SK-N-SH (cell line): ENCODE measurements around the gene GNB1L. TPM values are rescaled to one million over a fixed set of nuclear protein-coding genes. Genes with fewer than 3 reads are reported as not detected.

Source experiments
- CTCF ChIA-PET: fragments of 300-600, 350-600 bp; formaldehyde crosslinking; extraction: SDS; loops from one replicate; lab custom pipeline; 2021; lab: Yijun Ruan, JAX
- POLR2A ChIA-PET: fragments of 350-600 bp; sonication (Branson Sonifier 250); formaldehyde crosslinking; extraction: SDS; loops from one replicate; lab custom pipeline; 2020; ENCODE audit warnings: antibody characterized with exemption, inconsistent platforms; lab: Yijun Ruan, JAX
- DNase-seq: peaks from one replicate; pipeline ENCODE4 v3.0.0; 2012
- H2AFZ ChIP-seq: fragments of 200-600 bp; sonication (generic); 2 replicates; pipeline ENCODE4 v1.8.1; 2016; ENCODE audit warnings: antibody characterized with exemption, mild to moderate bottlenecking, low read depth
- H3F3A ChIP-seq: fragments of 200-600 bp; sonication (generic); replicated peaks from 2 replicates; pipeline ENCODE3; 2016; ENCODE audit warnings: antibody characterized with exemption, mild to moderate bottlenecking; ENCODE audit not compliant: insufficient read depth
- H3K27ac ChIP-seq, 2 experiments: fragments of 200-500 bp in 1 of 2; fragments of 200-600 bp in 1 of 2; sonication (Bioruptor generic) in 1 of 2; sonication (generic), shearing (Covaris generic) in 1 of 2; 2 replicates each; pipeline versions ENCODE4 v1.5.1 to v1.6.1; 2014 to 2016; ENCODE audit warnings: low read depth in 2 of 2, inconsistent platforms in 1 of 2, low read length in 1 of 2, mild to moderate bottlenecking in 1 of 2, mixed read lengths in 1 of 2
- H3K27me3 ChIP-seq: fragments of 200-600 bp; sonication (generic), shearing (Covaris generic); 2 replicates; pipeline ENCODE4 v1.6.1; 2016; ENCODE audit warnings: mixed run types; ENCODE audit not compliant: insufficient read depth
- H3K36me3 ChIP-seq, 2 experiments: fragments of 200-500 bp in 1 of 2; fragments of 200-600 bp in 1 of 2; sonication (Bioruptor generic) in 1 of 2; sonication (generic) in 1 of 2; replicated peaks in 1 of 2; 2 replicates each; pipeline versions ENCODE3 to v1.5.1; 2014 to 2016; ENCODE audit warnings: low read length in 1 of 2, mild to moderate bottlenecking in 1 of 2; ENCODE audit not compliant: insufficient read depth in 2 of 2, control insufficient read depth in 1 of 2
- H3K4me1 ChIP-seq, 2 experiments: fragments of 200-500 bp in 1 of 2; fragments of 200-600 bp in 1 of 2; sonication (Bioruptor generic) in 1 of 2; sonication (generic), shearing (Covaris generic) in 1 of 2; 2 replicates each; pipeline versions ENCODE4 v1.5.1 to v1.6.1; 2014 to 2016; ENCODE audit warnings: low read depth in 1 of 2, low read length in 1 of 2, mixed run types in 1 of 2; ENCODE audit not compliant: insufficient read depth in 2 of 2, control insufficient read depth in 1 of 2
- H3K4me2 ChIP-seq: fragments of 200-600 bp; sonication (generic), shearing (Covaris generic); 2 replicates; pipeline ENCODE4 v1.6.1; 2017; ENCODE audit warnings: mixed run types
- H3K4me3 ChIP-seq, 2 experiments: fragments of 200-500 bp in 1 of 2; fragments of 200-600 bp in 1 of 2; sonication (Bioruptor generic) in 1 of 2; sonication (generic), shearing (Covaris generic) in 1 of 2; 2 replicates each; pipeline versions ENCODE4 v1.5.1 to v1.8.1; 2014 to 2016; ENCODE audit warnings: low read depth in 2 of 2, inconsistent platforms in 1 of 2, low read length in 1 of 2, mild to moderate bottlenecking in 1 of 2, mixed read lengths in 1 of 2, moderate library complexity in 1 of 2
- H3K79me2 ChIP-seq: fragments of 200-600 bp; sonication (generic); 2 replicates; pipeline ENCODE4 v1.8.1; 2017; ENCODE audit warnings: mild to moderate bottlenecking; ENCODE audit not compliant: insufficient read depth
- H3K9ac ChIP-seq: fragments of 200-600 bp; sonication (generic); 2 replicates; pipeline ENCODE4 v1.6.1; 2017; ENCODE audit warnings: mixed run types
- H3K9me2 ChIP-seq: fragments of 200-600 bp; sonication (generic); 2 replicates; pipeline ENCODE4 v1.6.1; 2017; ENCODE audit warnings: mixed run types
- H3K9me3 ChIP-seq: fragments of 200-600 bp; sonication (generic); 2 replicates; pipeline ENCODE4 v1.6.1; 2017; ENCODE audit warnings: mixed run types, mild to moderate bottlenecking, moderate library complexity
- H4K20me1 ChIP-seq: fragments of 200-600 bp; sonication (generic); 2 replicates; pipeline ENCODE4 v1.6.1; 2017; ENCODE audit warnings: mild to moderate bottlenecking, mixed run types; ENCODE audit not compliant: insufficient read depth
- CHD2 ChIP-seq: fragments of 150-350 bp; IDR thresholded peaks from 2 replicates; pipeline ENCODE4 v1.6.1; 2018; ENCODE audit warnings: low read length; ENCODE audit not compliant: partially characterized antibody
- EZH2phosphoT487 ChIP-seq: fragments of 200-600 bp; sonication (generic); IDR thresholded peaks from 2 replicates; pipeline ENCODE4 v1.6.1; 2017; ENCODE audit warnings: low read depth, mixed run types, mild to moderate bottlenecking, antibody characterized with exemption, moderate library complexity, borderline replicate concordance
- FOSL2 ChIP-seq: IDR thresholded peaks from 2 replicates; pipeline ENCODE4 v1.4.0; 2012; ENCODE audit warnings: low read depth, mild to moderate bottlenecking, moderate library complexity, borderline replicate concordance
- FOXJ3 ChIP-seq: sonication (generic); formaldehyde crosslinking; IDR thresholded peaks from 2 replicates; pipeline ENCODE4 v1.5.1; 2020; ENCODE audit warnings: mild to moderate bottlenecking, missing genetic modification reagents
- FOXM1 ChIP-seq: IDR thresholded peaks from 2 replicates; pipeline ENCODE4 v1.4.0; 2012; ENCODE audit warnings: low read depth, mild to moderate bottlenecking
- GABPA ChIP-seq: IDR thresholded peaks from 2 replicates; pipeline ENCODE4 v1.4.0; 2012; ENCODE audit warnings: low read depth, mild to moderate bottlenecking
- GATA2 ChIP-seq: sonication (generic); formaldehyde crosslinking; IDR thresholded peaks from 2 replicates; pipeline ENCODE4 v1.5.0; 2020; ENCODE audit warnings: mild to moderate bottlenecking, missing genetic modification reagents
- JUND ChIP-seq: IDR thresholded peaks from 2 replicates; pipeline ENCODE4 v1.4.0; 2012
- MEF2A ChIP-seq: IDR thresholded peaks from 2 replicates; pipeline ENCODE4 v1.4.0; 2012; ENCODE audit warnings: low read depth, borderline replicate concordance
- NFIC ChIP-seq: IDR thresholded peaks from 2 replicates; pipeline ENCODE4 v1.4.0; 2012; ENCODE audit warnings: borderline replicate concordance
- POLR2AphosphoS5 ChIP-seq: IDR thresholded peaks from 2 replicates; pipeline ENCODE4 v1.6.1; 2012; ENCODE audit warnings: low read depth, low read length
- RAD21 ChIP-seq: IDR thresholded peaks from 2 replicates; pipeline ENCODE4 v1.6.1; 2012; ENCODE audit warnings: mild to moderate bottlenecking, low read length
- RCOR1 ChIP-seq: fragments of 150-350 bp; IDR thresholded peaks from 2 replicates; pipeline ENCODE4 v1.6.1; 2017; ENCODE audit warnings: antibody characterized with exemption, low read length
- RFX5 ChIP-seq: IDR thresholded peaks from 2 replicates; pipeline ENCODE4 v1.6.1; 2012; ENCODE audit warnings: mild to moderate bottlenecking, improper control_type of control experiment, low read length
- SIN3A ChIP-seq: IDR thresholded peaks from 2 replicates; pipeline ENCODE4 v1.6.1; 2012; ENCODE audit warnings: low read depth, mild to moderate bottlenecking, low read length, moderate library complexity, borderline replicate concordance
- TEAD4 ChIP-seq: IDR thresholded peaks from 2 replicates; pipeline ENCODE4 v1.4.0; 2012; ENCODE audit warnings: mild to moderate bottlenecking, borderline replicate concordance; ENCODE audit not compliant: insufficient read depth
- USF2 ChIP-seq: fragments of 150-350 bp; IDR thresholded peaks from 2 replicates; pipeline ENCODE4 v1.6.1; 2017; ENCODE audit warnings: antibody characterized with exemption, low read length, low read depth, borderline replicate concordance
- WGBS: methylation state at CpG from one replicate; pipeline ENCODE4 v1.1.6; 2017; ENCODE audit warnings: low lambda C conversion rate; 5-methylcytosine and 5-hydroxymethylcytosine counted together
- polyA plus RNA-seq, 3 experiments: library from polyadenylated mRNA; depleted of rRNA; stranded (reverse); fragments of >200 nt; gene quantifications; 2 replicates each; pipeline ENCODE4 v1.2.3, GENCODE V29; 2012
- TF ChIP-seq, protein P1 (sequence below): IDR thresholded peaks from 2 replicates; pipeline ENCODE4; 2012
- TF ChIP-seq, protein P2 (sequence below): fragments of 200-600 bp; sonication (generic); IDR thresholded peaks from 2 replicates; pipeline ENCODE4 v1.6.1; 2017; ENCODE audit warnings: antibody characterized with exemption, mild to moderate bottlenecking, moderate library complexity
- TF ChIP-seq, protein P3 (sequence below): IDR thresholded peaks from 2 replicates; pipeline ENCODE4 v1.4.0; 2012; ENCODE audit warnings: low read depth, borderline replicate concordance
- TF ChIP-seq, protein P4 (sequence below): IDR thresholded peaks from 2 replicates; pipeline ENCODE4 v1.4.0; 2012; ENCODE audit warnings: low read depth, borderline replicate concordance

The GNB1L gene
- polyA plus RNA-seq, 1 of the 3 experiments (the other 2 are of a cell fraction): 5.9 TPM

- Histone ChIP-seq H3F3A (no peaks in the 10 kb centered on the region), H3K9me2 (no peaks in the 10 kb centered on the region), H3K4me3 (no peak overlapping the region), H3K4me1 (peaks cover 0 to 15% of the 10 kb centered on the region in 2 experiments; a peak in 1 of 4 replicates), H3K27me3 (no peaks in the 10 kb centered on the region), H3K79me2 (no peaks in the 10 kb centered on the region), H3K27ac (no peak overlapping the region), H4K20me1 (no peaks in the 10 kb centered on the region), H2AFZ (no peak overlapping the region), H3K36me3 (no peaks in the 10 kb centered on the region), H3K9ac (no peak overlapping the region), H3K9me3 (no peaks in the 10 kb centered on the region), H3K4me2 (no peak overlapping the region)
- WGBS: 56% methylated on average over 3 of the region's 4 CpGs
- no peak for DNase-seq
- TF ChIP-seq, protein P1, sequence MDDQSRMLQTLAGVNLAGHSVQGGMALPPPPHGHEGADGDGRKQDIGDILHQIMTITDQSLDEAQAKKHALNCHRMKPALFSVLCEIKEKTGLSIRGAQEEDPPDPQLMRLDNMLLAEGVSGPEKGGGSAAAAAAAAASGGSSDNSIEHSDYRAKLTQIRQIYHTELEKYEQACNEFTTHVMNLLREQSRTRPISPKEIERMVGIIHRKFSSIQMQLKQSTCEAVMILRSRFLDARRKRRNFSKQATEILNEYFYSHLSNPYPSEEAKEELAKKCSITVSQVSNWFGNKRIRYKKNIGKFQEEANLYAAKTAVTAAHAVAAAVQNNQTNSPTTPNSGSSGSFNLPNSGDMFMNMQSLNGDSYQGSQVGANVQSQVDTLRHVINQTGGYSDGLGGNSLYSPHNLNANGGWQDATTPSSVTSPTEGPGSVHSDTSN: no peak
- TF ChIP-seq GATA2 (CRISPR knock-in tag): no peak
- TF ChIP-seq JUND: no peak
- no peak for TF ChIP-seq NFIC
- TF ChIP-seq TEAD4: no peak
- no peak for TF ChIP-seq USF2
- TF ChIP-seq MEF2A: no peak
- TF ChIP-seq RCOR1: no peak
- no peak for TF ChIP-seq POLR2AphosphoS5
- TF ChIP-seq FOXJ3 (CRISPR knock-in tag): no peak
- TF ChIP-seq, protein P2, sequence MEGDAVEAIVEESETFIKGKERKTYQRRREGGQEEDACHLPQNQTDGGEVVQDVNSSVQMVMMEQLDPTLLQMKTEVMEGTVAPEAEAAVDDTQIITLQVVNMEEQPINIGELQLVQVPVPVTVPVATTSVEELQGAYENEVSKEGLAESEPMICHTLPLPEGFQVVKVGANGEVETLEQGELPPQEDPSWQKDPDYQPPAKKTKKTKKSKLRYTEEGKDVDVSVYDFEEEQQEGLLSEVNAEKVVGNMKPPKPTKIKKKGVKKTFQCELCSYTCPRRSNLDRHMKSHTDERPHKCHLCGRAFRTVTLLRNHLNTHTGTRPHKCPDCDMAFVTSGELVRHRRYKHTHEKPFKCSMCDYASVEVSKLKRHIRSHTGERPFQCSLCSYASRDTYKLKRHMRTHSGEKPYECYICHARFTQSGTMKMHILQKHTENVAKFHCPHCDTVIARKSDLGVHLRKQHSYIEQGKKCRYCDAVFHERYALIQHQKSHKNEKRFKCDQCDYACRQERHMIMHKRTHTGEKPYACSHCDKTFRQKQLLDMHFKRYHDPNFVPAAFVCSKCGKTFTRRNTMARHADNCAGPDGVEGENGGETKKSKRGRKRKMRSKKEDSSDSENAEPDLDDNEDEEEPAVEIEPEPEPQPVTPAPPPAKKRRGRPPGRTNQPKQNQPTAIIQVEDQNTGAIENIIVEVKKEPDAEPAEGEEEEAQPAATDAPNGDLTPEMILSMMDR: no peak
- TF ChIP-seq SIN3A: no peak
- POLR2A ChIA-PET: no interaction called here
- CTCF ChIA-PET: interaction anchor here (1.0 to 4.7 kb wide), 4 partner anchors 8 to 162 kb away, joined by 3 to 54 read pairs (median 5); no protein-coding TSS in a partner anchor
Measured at GRCh38 chr22:19748139-19748538, 106.5 kb downstream of the GNB1L start.

DNA sequence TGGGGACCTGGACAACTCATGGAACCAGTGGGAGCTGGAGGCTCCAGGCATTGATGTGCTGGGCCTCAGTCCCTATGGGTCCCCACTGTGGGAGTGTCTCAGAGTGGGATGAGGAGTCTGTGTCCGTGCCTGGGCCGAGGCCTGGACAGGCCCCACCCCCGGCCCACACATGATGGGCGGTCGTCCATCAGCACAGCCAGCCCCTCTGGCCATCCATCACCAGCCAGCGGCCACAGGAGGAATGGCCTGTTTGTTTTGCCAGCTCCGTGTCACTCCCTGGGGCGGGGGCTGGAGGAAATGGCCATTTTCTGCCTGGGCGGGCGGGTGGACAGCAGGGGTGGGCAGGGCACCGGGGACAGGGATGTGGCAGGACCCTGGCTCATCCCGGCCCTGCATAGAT is 107.1 kb downstream of the GNB1L start:
- no peaks in the 10 kb centered on the region for H3K9me3 ChIP-seq
- CTCF ChIA-PET: interaction anchor here (1.4 to 4.7 kb wide), 4 partner anchors 9 to 163 kb away, joined by 4 to 54 read pairs (median 11); no protein-coding TSS in a partner anchor
- 61% methylated on average over 8 of the region's 12 CpGs for WGBS
- TF ChIP-seq RAD21: no peak
- TF ChIP-seq, protein P3, sequence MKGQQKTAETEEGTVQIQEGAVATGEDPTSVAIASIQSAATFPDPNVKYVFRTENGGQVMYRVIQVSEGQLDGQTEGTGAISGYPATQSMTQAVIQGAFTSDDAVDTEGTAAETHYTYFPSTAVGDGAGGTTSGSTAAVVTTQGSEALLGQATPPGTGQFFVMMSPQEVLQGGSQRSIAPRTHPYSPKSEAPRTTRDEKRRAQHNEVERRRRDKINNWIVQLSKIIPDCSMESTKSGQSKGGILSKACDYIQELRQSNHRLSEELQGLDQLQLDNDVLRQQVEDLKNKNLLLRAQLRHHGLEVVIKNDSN: no peak
- no peak for TF ChIP-seq CHD2
- TF ChIP-seq FOXM1: no peak
- TF ChIP-seq RCOR1: no peak
- TF ChIP-seq TEAD4: no peak
- no peak for TF ChIP-seq NFIC
- TF ChIP-seq USF2: no peak
- no peak for TF ChIP-seq FOSL2
- TF ChIP-seq, protein P4, sequence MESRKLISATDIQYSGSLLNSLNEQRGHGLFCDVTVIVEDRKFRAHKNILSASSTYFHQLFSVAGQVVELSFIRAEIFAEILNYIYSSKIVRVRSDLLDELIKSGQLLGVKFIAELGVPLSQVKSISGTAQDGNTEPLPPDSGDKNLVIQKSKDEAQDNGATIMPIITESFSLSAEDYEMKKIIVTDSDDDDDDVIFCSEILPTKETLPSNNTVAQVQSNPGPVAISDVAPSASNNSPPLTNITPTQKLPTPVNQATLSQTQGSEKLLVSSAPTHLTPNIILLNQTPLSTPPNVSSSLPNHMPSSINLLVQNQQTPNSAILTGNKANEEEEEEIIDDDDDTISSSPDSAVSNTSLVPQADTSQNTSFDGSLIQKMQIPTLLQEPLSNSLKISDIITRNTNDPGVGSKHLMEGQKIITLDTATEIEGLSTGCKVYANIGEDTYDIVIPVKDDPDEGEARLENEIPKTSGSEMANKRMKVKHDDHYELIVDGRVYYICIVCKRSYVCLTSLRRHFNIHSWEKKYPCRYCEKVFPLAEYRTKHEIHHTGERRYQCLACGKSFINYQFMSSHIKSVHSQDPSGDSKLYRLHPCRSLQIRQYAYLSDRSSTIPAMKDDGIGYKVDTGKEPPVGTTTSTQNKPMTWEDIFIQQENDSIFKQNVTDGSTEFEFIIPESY: no peak
- TF ChIP-seq EZH2phosphoT487: no peak
- no peak for TF ChIP-seq GABPA
- TF ChIP-seq RFX5: no peak

More for the DNA sequence above, 107.1 kb downstream of the GNB1L start:
- Histone ChIP-seq H3K4me2 (no peak overlapping the region), H3K36me3 (no peaks in the 10 kb centered on the region), H3F3A (no peaks in the 10 kb centered on the region), H3K9ac (no peak overlapping the region), H4K20me1 (no peaks in the 10 kb centered on the region), H3K9me2 (no peaks in the 10 kb centered on the region), H3K79me2 (no peaks in the 10 kb centered on the region), H3K4me1 (peaks cover 0 to 15% of the 10 kb centered on the region in 2 experiments; a peak in 1 of 4 replicates), H2AFZ (no peak overlapping the region), H3K27me3 (no peaks in the 10 kb centered on the region), H3K4me3 (no peak overlapping the region), H3K27ac (no peak overlapping the region)
- no peak for DNase-seq
- POLR2A ChIA-PET: no interaction called here
